MCF 10A (cell line): ENCODE measurements around the gene TIMP1. TPM values are rescaled to one million over a fixed set of nuclear protein-coding genes. Genes with fewer than 3 reads are reported as not detected.

Experiments
- Bru-seq: library from RNA; stranded (reverse); fragments of 400-500 nt; gene quantifications from one replicate; lab custom pipeline; 2021; lab: Mats Ljungman, UMichigan
- BruChase-seq, 2 experiments: library from RNA; stranded (reverse); fragments of 400-500 nt; gene quantifications; one replicate each; lab custom pipeline; 2021; lab: Mats Ljungman, UMichigan
- BruUV-seq: library from RNA; stranded (reverse); fragments of 400-500 nt; replicated peaks from 2 replicates; lab custom pipeline; 2021; lab: Mats Ljungman, UMichigan
- CTCF ChIA-PET: fragments of 300-600 bp; sonication (Branson Sonifier 250); formaldehyde crosslinking; extraction: SDS; loops from one replicate; lab custom pipeline; 2021; ENCODE audit warnings: antibody characterized with exemption, inconsistent platforms; lab: Yijun Ruan, JAX
- POLR2A ChIA-PET: fragments of 300-600, 350-650 bp; sonication (Branson Sonifier 250); formaldehyde crosslinking; extraction: SDS; loops from one replicate; lab custom pipeline; 2020; ENCODE audit warnings: antibody characterized with exemption, inconsistent platforms; lab: Yijun Ruan, JAX
- DNase-seq: peaks from one replicate; pipeline ENCODE4 v3.0.0-alpha.2; 2018; ENCODE audit not compliant: unreplicated experiment
- H3K27ac Mint-ChIP-seq: one replicate; pipeline ENCODE4 v1.8.0; 2022; ENCODE audit warnings: mild to moderate bottlenecking, low read depth, mixed read lengths; ENCODE audit not compliant: unreplicated experiment
- H3K27me3 Mint-ChIP-seq: one replicate; pipeline ENCODE4 v1.8.0; 2022; ENCODE audit warnings: mixed read lengths; ENCODE audit not compliant: insufficient read depth, unreplicated experiment
- H3K36me3 Mint-ChIP-seq: one replicate; pipeline ENCODE4 v1.8.0; 2022; ENCODE audit warnings: mild to moderate bottlenecking, moderate library complexity, mixed read lengths; ENCODE audit not compliant: insufficient read depth, unreplicated experiment
- H3K4me1 Mint-ChIP-seq: one replicate; pipeline ENCODE4 v1.8.0; 2022; ENCODE audit warnings: mixed read lengths; ENCODE audit not compliant: insufficient read depth, unreplicated experiment
- H3K4me3 Mint-ChIP-seq: one replicate; pipeline ENCODE4 v1.8.0; 2022; ENCODE audit warnings: mild to moderate bottlenecking, moderate library complexity, mixed read lengths; ENCODE audit not compliant: unreplicated experiment
- H3K9me3 Mint-ChIP-seq: one replicate; pipeline ENCODE4 v1.8.0; 2022; ENCODE audit warnings: mixed read lengths; ENCODE audit not compliant: unreplicated experiment
- intact Hi-C: fragments of 100-400 bp; cut with micrococcal nuclease; formaldehyde crosslinking; loops from 2 replicates; pipeline ENCODE4 v1.14.1; 2022
- long read RNA-seq: library from polyadenylated mRNA; stranded (forward); transcript quantifications from one replicate; pipeline ENCODE4 v2.0.0, GENCODE V29; 2022
- total RNA-seq: library from RNA; stranded (reverse); gene quantifications from 2 replicates; pipeline ENCODE4 v1.2.3, GENCODE V29; 2022
- TF ChIP-seq, protein P1 (sequence below): fragments of 200-600 bp; IDR thresholded peaks from one replicate; pipeline ENCODE4 v1.8.0; 2022; ENCODE audit warnings: antibody characterized with exemption, mild to moderate bottlenecking; ENCODE audit not compliant: unreplicated experiment

The TIMP1 gene
- total RNA-seq, result 647 and 720 TPM in 2 replicates
- percentile 93 among the genes with signal in this experiment for Bru-seq, nascent RNA
- percentile 95 among the genes with signal in this experiment for BruChase-seq, experiment 1, labeled RNA remaining after a 6-hour chase
- BruChase-seq, experiment 2, labeled RNA remaining after a 2-hour chase, result percentile 87 among the genes with signal in this experiment
- long read RNA-seq, transcript TIMP1-201 (6 exons, 892 nt), result major isoform, 527 of 571 reads
- long read RNA-seq, partial matches to known transcripts, result 23 of 571 reads
- long read RNA-seq, other reads (novel, unspliced or antisense), result 16 of 571 reads

DNA sequence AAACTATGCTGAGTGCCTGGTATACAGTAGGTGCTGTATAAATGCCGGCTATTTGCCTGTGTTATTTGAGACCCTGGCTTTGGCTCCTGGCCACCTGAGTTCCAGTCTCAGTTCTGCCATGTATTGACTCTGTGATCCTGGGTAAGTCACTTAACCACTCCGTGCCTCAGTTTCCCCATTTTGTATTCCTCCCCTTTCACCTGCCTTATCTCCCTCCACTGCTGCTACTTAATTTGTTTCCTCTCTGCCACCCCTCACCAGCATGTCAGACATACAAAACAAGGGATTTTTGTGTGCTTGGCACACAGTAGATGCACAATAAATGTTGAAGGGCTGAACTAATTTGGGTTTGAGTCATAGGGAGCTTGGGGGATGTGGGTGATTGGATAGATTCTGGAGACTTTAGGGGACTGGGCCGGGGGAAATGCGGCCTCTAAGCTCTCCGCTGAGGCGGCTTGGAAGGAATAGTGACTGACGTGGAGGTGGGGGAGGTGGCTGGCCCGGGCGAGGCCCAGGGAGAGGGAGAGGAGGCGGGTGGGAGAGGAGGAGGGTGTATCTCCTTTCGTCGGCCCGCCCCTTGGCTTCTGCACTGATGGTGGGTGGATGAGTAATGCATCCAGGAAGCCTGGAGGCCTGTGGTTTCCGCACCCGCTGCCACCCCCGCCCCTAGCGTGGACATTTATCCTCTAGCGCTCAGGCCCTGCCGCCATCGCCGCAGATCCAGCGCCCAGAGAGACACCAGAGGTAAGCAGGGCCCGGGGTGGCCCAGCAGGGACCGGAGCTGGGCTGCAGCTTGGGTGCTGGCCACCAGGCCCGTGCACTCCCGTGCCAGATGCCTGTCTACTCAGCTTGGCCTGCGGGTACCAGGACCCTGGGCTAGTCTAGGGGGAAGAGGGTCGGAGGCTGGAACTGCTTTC, at the start of gene TIMP1:
TSS of gene TIMP1 (plus strand) at position 706 of the 917 bp plus-strand sequence. CDS start 980 bp downstream, outside the sequence.
- POLR2A ChIA-PET, result interaction anchor here (0.5 to 2.1 kb wide), 16 partner anchors 9 to 1198 kb away, joined by 3 to 21 read pairs (median 4); partner anchors contain the start of genes ELK1 and SYN1
- Mint-ChIP-seq H3K36me3 (peaks cover 46% of the 10 kb centered on the region), H3K27me3 (no peaks in the 10 kb centered on the region), H3K27ac (peak within 1 kb of the TSS; percentile 74), H3K4me1 (peaks cover 24% of the 10 kb centered on the region), H3K4me3 (peak within 1 kb of the TSS; percentile 76), H3K9me3 (no peaks in the 10 kb centered on the region)
- no TSS peak for BruUV-seq
- intact Hi-C loops, result loop anchor here (1.0 kb wide), 1 partner anchor 41 kb away; no protein-coding TSS in a partner anchor
- DNase-seq, result peak; percentile 93
- CTCF ChIA-PET, result interaction anchor here (0.6 to 1.3 kb wide), 6 partner anchors 16 to 173 kb away, joined by 3 to 4 read pairs (median 4); no protein-coding TSS in a partner anchor
- TF ChIP-seq, protein P1, sequence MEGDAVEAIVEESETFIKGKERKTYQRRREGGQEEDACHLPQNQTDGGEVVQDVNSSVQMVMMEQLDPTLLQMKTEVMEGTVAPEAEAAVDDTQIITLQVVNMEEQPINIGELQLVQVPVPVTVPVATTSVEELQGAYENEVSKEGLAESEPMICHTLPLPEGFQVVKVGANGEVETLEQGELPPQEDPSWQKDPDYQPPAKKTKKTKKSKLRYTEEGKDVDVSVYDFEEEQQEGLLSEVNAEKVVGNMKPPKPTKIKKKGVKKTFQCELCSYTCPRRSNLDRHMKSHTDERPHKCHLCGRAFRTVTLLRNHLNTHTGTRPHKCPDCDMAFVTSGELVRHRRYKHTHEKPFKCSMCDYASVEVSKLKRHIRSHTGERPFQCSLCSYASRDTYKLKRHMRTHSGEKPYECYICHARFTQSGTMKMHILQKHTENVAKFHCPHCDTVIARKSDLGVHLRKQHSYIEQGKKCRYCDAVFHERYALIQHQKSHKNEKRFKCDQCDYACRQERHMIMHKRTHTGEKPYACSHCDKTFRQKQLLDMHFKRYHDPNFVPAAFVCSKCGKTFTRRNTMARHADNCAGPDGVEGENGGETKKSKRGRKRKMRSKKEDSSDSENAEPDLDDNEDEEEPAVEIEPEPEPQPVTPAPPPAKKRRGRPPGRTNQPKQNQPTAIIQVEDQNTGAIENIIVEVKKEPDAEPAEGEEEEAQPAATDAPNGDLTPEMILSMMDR, result no peak

DNA sequence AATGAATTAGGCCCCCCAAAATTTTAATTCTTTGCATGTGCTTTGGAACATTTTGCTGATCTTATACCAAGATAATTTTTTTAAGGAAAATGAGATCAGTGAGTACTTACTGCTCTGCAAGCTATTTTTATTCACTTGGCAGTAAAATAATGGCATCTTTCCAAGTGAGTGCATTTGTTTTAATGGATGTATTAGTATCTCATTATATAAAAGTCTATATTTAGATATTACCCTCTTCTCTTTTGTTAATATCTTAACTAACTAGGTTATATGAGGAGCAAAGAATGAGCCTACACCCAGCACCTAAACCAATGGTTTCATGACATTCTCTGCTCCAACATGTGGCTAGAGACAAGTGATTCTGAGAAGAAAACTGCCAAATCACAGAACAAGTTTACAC, 42.4 kb upstream of the TIMP1 start:
- TF ChIP-seq, protein P1, result no peak
- H3K27me3 Mint-ChIP-seq, result no peaks in the 10 kb centered on the region
- H3K4me1 Mint-ChIP-seq, result no peaks in the 10 kb centered on the region
- no peak for DNase-seq
- no peak overlapping the region for H3K4me3 Mint-ChIP-seq
- BruUV-seq, result no TSS peak
- H3K9me3 Mint-ChIP-seq, result no peaks in the 10 kb centered on the region
- CTCF ChIA-PET, result interaction anchor here (0.6 to 3.4 kb wide), 8 partner anchors 34 to 212 kb away, joined by 3 to 23 read pairs (median 6); no protein-coding TSS in a partner anchor
- H3K27ac Mint-ChIP-seq, result no peak overlapping the region
- H3K36me3 Mint-ChIP-seq, result no peaks in the 10 kb centered on the region
- intact Hi-C loops, result loop anchor here (2.0 kb wide), 1 partner anchor 297 kb away; the partner anchor contains the start of gene ZNF81
- POLR2A ChIA-PET, result interaction anchor here (1.0 to 1.8 kb wide), 2 partner anchors 212 to 292 kb away, joined by 3 to 4 read pairs; no protein-coding TSS in a partner anchor

DNA sequence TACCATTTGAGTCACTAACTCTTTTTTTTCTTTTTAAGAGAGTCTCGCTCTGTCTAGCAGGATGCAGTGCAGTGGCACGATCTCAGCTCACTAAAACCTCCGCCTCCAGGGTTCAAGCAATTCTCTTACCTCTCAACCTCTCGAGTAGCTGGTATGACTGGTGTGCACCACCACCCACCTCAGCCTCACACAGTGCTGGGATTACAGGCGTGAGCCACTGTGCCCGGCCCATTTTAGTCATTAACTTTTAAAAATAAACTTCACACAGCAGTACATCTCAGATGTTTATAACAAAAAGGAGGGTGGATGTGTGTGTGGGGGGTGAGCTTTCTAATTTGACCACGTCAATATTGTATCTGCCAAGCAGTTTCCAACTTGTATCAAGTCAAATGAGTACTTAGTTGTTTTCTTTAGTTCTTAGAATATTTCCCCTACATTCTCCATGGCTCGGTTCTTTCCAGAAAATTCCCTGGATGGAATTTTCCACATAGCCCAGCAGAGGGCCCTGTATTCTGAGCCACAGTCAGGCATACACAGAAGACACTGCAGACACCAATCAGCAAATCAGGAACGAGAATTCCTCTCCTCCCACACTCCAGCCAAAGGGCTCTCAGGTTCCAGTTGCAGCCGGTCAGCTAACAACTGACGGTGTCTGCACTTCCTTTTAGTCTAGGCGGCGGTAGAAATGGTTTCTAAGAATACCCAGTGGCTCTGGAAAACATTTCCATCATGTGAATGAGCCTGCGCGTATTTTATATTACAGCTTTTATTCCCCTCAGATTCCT, 41.3 kb upstream of the TIMP1 start:
- H3K4me3 Mint-ChIP-seq, result no peak overlapping the region
- ChIA-PET POLR2A (interaction anchor here (0.5 to 1.8 kb wide), 7 partner anchors 54 to 349 kb away, joined by 3 to 5 read pairs (median 4); partner anchors contain the start of gene ELK1), CTCF (interaction anchor here (0.6 to 3.4 kb wide), 20 partner anchors 10 to 347 kb away, joined by 3 to 23 read pairs (median 4); partner anchors contain the start of gene ZNF81)
- peak; percentile 84 for DNase-seq
- TF ChIP-seq, protein P1, result peak; percentile 47
- BruUV-seq, result no TSS peak
- peak overlapping the region; percentile 23 for H3K27ac Mint-ChIP-seq
- H3K9me3 Mint-ChIP-seq, result no peaks in the 10 kb centered on the region
- H3K36me3 Mint-ChIP-seq, result no peaks in the 10 kb centered on the region
- no peaks in the 10 kb centered on the region for H3K27me3 Mint-ChIP-seq
- no peaks in the 10 kb centered on the region for H3K4me1 Mint-ChIP-seq
- intact Hi-C loops, result loop anchor here (1.0 to 2.0 kb wide), 5 partner anchors 41 to 485 kb away; partner anchors contain the start of genes TIMP1 and ZNF81
